ENCODE measurements around the gene MCF2L.

Gene MCF2L

GRCh38 chr13:113033054-113033850 lies 64.2 kb downstream of the MCF2L start:
- DNase-seq, result no peak

DNA sequence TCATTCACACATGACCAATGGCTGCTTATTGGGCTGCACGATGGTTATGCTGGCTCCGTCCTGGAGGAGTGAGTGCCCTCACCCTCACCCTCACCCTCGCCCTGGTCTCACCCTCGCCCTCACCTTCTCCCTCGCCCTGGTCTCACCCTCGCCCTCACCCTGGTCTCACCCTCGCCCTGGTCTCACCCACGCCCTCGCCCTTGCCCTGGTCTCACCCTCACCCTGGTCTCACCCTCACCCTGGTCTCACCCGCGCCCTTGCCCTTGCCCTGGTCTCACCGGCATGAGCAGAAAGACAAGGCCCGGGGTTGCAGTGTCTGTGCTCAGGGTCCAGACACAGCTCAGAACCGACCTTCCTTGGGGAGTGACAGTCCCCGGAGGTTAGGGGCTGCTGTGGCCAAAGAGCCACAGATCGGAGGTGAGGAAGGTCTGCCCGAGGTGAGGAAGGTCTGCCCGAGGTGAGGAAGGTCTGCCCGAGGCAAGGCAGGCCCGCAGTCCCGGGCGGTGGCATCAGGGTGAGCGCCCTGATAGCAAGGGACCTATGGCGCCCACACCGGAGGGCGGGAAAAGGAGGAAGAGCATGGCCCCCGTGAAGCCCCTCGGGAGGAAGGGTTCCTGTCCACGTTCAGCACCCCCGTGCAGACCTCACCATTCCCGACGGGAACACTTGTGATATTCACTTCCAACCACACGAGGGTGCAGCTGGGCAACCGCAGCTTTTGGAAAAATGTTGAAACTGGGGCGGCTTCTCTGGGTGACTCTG lies 65.6 kb downstream of the MCF2L start:
- peak in 1 of 2 donors; percentile 24 for DNase-seq

DNA sequence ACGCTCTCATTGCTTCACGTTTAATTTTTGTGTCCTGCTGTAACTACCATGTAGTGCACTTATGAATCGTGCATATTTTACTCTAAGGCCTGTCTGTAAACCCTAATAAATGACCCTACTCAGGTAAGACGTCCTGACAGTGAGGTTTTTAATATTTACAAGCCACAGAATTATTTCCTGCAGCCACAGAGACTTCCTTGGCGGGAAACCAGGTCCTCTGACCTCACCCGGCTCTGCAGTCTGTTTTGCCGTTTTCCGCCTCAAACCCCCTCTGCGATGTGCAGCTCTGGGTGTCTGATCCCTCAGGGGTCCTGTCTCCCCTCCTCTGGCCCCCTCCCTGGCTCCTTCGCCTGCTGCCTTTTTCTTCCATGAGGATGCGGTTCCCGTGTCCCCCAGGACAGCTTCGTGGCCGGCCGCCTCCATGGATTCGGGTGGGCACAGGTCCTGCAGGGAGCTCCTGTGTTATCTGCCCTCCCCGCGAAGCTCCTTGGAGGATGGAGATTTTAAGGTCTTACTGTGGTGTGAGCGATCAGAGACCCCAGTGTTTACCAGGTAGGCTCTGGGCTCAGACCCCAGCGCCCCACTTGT lies 66.3 kb downstream of the MCF2L start:
- DNase-seq, result no peak

DNA sequence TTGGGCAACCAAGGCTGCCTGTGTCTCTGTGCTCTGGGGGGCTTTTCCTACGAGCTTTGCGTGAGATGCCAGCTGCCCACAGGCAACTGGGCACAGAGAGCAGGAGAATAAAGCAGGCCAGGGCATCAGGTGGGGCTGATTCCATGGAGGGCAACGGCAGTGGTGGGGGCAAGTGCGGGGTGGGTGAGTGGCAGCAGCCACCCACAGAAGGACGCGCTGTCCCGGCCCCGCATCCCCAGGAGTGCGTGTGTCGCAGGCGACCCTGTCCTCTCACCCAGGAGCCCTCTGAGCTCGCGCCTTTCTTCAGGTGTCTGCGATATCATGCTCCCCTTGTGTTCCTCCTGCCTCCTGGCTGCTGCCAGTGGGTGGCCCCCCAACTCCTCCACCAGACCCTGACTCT lies 67.4 kb downstream of the MCF2L start:
- DNase-seq, result no peak

DNA sequence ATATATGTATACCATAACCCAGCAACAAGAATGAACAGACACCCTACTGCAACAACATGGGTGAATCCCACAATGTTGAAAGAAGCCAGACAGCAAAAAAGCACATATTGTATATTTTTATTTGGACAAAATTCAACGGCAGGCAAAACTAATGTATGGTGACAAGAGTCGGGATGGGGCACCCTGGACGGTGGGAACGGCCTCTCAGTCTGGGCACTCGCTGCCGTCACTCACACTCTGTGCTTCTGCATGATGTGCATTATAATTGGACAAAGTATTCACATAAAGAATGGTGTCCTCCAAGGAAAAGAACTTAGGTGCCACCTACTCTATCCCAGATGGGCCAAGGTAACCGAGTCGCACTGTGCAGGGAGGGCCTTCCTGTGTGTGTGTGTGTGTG lies 71.0 kb downstream of the MCF2L start:
- DNase-seq, result no peak

- no peak for DNase-seq
Measured at GRCh38 chr13:113040597-113041292, 71.7 kb downstream of the MCF2L start.

DNA sequence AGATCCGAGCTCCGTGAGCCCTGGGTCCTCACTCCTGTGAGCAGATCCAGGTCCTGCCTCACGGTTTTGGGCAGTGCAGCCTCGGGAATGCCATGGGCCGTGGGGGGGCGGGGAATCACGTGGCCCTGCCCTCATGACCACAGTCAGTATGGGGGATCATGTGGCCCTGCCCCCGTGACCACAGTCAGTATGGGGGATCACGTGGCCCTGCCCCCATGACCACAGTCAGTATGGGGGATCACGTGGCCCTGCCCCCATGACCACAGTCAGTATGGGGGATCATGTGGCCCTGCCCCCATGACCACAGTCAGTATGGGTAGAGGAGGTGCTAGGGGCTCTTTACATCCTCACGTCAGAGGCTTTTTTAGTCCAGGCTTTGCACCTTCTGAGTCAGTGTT lies 72.3 kb downstream of the MCF2L start:
- DNase-seq, result no peak

DNA sequence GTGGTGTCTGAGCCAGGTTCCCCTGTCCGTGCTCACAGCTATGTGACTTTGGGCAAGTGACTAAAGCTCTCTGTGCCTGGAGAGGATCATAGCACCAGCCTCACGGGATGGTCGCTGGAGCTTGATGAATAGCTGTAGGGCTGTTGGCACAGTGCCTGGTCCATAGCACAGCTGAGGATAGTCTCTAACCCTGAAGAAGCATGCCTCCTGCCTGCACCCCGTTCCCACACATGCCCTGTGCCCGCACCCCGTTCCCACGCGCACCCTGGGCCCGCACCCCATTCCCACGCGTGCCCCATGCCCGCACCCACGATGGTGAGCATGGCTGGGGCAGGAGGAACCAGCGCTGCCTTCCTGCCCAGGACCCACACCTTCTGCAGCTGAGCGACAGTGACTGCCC lies 72.9 kb downstream of the MCF2L start:
- DNase-seq, result no peak

DNA sequence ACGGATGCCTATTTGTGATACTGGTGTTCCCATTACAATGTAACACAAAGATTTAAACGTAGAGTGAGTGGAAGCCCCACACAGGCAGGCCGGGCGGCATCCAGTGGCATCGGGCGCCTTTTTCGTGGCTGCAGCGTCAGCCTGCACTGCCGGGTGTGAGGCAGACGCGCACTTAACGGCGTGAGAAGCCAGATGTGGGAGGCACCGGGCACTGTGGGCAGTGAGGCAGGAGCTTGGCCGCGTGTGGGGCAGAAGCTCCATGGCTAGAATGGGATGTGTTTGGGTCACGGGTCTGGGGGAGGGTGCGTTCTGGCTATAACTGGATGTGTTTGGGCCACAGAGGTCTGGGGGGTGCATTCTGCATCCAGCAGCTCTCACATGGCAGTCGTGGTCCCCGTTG lies 73.4 kb downstream of the MCF2L start:
- no peak for DNase-seq

DNA sequence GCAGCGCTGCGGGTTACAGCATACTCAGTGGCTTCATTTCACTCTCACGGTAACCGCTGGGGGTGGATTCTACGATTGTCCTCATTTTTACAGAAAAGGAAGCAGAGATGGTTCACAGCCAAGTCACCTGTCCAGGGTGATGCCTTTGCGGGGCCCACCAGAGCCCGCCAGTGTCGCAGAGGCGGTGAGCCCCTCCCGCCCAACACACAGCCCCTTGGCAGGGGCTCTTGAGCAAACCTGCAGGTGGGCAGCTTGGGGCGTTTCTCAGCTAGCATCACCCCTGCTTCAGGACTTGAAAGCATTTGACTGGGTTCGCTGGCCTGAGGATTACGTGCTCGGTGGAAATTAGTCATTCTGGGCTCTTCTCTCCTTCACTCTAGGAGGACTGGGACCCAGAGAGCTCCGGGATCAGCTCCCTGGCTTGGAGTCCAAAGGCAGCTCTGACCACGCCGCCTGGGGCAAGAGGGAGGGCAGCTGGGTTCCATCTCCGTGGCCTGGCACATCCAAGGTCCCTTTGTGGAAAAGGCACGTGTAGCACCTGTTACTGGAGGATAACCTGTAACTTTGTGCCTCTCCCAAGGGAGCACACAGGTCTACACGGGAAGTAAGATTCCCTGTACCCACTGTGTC lies 74.1 kb downstream of the MCF2L start:
- no peak for DNase-seq

GRCh38 chr13:113043931-113044330 lies 74.9 kb downstream of the MCF2L start:
- DNase-seq, result no peak

DNA sequence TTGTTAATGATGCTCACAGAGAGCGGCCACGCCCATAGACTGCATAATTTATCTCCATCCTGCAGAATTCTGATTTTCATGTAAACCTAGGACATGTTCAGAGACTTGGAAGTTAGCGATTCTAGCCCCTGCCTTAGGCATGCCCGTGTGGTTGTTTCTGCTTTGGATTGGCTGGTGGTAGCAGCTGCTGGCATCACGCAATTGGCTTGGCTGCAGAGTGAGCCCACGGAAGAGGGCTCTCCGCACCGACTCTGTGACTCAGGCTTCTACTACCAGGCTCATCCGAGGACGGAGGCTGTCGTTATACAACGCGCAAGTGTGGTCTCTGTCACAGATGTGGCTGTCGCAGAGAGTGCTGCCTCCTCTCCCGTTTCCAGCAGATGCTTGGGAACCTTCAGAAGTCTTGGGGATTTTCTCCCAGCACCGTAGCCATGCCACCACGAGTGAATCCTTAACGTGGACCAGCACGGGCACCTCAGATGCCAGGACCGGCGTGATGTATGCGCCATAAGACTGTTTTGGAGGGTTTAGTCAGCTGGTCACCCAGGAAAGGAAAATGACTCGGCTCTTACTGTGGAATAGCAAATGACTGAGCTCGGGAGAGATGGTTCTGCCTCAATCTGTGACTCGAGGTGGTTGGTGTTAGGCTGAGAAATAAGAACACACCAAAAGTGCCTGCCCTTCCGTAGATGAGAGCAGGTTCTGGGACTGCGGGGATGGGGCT lies 75.5 kb downstream of the MCF2L start:
- DNase-seq, result no peak

DNA sequence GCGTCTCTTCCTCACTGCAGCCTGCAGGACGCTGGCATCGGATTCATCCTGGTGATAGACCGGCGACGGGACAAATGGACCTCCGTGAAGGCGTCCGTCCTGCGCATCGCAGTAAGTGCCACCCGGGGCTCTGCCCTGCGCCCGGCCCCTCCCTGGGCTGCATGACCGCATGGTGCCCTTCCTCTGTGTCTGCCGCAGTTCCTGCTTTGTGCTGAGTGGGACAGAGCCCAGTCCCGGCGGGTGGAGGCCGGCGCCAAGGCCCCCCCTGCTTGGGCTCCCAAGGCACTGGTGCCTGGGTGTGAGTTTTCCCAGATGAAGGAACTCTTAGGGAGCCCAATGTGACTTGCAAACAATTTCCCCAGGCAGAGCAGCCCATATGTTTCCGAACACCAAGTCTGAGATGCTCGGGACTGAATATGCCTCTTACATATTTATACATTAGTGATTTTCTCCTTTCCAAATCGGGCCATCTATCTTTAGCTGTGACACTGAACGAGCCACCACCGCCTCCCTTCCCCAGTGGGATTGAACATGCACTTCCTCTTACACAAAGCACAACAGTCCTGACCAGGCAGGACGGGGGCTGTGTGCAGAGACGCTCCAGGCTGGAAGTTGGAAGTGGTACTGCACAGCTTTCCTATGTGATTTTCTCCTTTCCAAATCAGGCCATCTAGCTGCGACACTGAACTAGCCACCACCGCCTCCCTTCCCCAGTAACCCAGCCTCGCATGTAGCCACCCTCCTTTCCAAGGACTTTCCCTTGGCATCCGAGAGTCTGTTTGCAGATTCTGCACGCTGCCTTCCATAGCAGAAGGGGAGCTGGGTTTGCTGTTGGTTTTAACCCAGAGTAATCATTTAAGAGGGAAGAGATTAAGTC lies 76.5 kb downstream of the MCF2L start:
- no peak for DNase-seq

- no peak for DNase-seq
Measured at GRCh38 chr13:113046128-113046882, 77.3 kb downstream of the MCF2L start.

- no peak for DNase-seq
Measured at GRCh38 chr13:113046883-113047244, 77.8 kb downstream of the MCF2L start.

- DNase-seq, result no peak
Measured at GRCh38 chr13:113047587-113047986, 78.6 kb downstream of the MCF2L start.

DNA sequence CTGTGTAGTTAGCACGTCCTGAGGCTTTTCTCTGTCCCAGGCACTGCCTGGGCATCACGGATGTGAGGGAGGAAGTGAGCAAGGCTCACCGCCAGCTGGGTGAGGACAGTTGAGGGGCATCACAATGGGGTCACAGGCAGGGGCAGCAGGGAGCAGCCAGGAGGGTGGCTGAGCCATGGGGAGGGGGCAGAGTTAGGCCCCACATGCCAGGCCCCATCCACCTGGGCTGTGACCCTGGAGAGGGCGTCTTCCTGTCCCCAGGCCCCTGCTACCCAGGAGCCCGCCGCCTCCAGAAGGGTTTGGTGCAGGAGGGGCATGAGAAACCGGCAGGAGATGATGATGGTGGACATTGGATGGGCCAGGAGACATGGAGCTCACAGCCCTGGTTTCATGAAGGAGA lies 79.8 kb downstream of the MCF2L start:
- no peak for DNase-seq

GRCh38 chr13:113049521-113049941 lies 80.5 kb downstream of the MCF2L start:
- no peak for DNase-seq

DNA sequence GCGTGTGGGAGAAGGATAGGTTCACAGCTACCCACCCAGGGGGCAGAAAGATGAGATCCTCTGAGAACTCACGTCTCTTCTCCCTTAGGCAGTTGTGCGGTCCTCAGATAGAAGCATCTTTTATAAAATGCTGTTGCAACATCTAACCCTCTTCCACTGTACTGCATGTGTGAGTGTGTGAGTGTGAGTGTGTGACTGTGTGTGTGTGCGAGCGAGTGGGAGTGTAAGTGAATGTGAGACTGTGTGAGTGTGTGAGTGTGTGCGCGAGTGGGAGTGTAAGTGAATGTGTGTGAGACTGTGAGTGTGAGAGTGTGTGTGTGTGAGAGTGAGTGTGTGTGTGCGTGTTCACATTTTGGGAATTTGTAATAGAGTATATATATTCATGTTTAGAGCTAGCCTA lies 81.0 kb downstream of the MCF2L start:
- DNase-seq, result no peak

- no peak for DNase-seq
Measured at GRCh38 chr13:113050734-113051431, 81.9 kb downstream of the MCF2L start.
